ENCODE measurements around the gene SHOC1.
"Not testable (repeated sequence)": the region's sequence is repeated elsewhere in the genome, so short reads cannot be mapped to it uniquely, and the experiment has no call there.

Gene SHOC1

GRCh38 chr9:111804636-111805035 lies 9.9 kb upstream of the SHOC1 start:
- DNase-seq, result no peak

- no peak for DNase-seq
Observed at GRCh38 chr9:111803924-111804323, 9.2 kb upstream of the SHOC1 start.

GRCh38 chr9:111799915-111800526 lies 5.3 kb upstream of the SHOC1 start:
- no peak for DNase-seq

- no peak for DNase-seq
Observed at GRCh38 chr9:111799506-111799905, 4.8 kb upstream of the SHOC1 start.

GRCh38 chr9:111798786-111799185 lies 4.0 kb upstream of the SHOC1 start:
- no peak for DNase-seq

- no peak for DNase-seq
Observed at GRCh38 chr9:111795557-111795839, 761 bp upstream of the SHOC1 start.

GRCh38 chr9:111791821-111792220 lies 2.9 kb downstream of the SHOC1 start:
- DNase-seq, result not testable (repeated sequence)

GRCh38 chr9:111789881-111790280 lies 4.9 kb downstream of the SHOC1 start:
- no peak for DNase-seq

- DNase-seq, result no peak
Observed at GRCh38 chr9:111783857-111784256, 10.9 kb downstream of the SHOC1 start.

- DNase-seq, result no peak
Observed at GRCh38 chr9:111783424-111783823, 11.3 kb downstream of the SHOC1 start.

GRCh38 chr9:111766066-111766465 lies 28.7 kb downstream of the SHOC1 start:
- DNase-seq, result no peak

- DNase-seq, result no peak
Observed at GRCh38 chr9:111762556-111762955, 32.2 kb downstream of the SHOC1 start.

- DNase-seq, result peak; percentile 0
Observed at GRCh38 chr9:111759762-111760639, 34.7 kb downstream of the SHOC1 start.

- no peak for DNase-seq
Observed at GRCh38 chr9:111754800-111755199, 39.9 kb downstream of the SHOC1 start.

- no peak for DNase-seq
Observed at GRCh38 chr9:111752455-111752854, 42.3 kb downstream of the SHOC1 start.

Measured in GOT3 (cell line).